Measurements from ENCODE around the gene MATN1.

MATN1 gene

GRCh38 chr1:30668546-30669327 lies 54.6 kb downstream of the MATN1 start:
- TF ChIP-seq, protein P1, sequence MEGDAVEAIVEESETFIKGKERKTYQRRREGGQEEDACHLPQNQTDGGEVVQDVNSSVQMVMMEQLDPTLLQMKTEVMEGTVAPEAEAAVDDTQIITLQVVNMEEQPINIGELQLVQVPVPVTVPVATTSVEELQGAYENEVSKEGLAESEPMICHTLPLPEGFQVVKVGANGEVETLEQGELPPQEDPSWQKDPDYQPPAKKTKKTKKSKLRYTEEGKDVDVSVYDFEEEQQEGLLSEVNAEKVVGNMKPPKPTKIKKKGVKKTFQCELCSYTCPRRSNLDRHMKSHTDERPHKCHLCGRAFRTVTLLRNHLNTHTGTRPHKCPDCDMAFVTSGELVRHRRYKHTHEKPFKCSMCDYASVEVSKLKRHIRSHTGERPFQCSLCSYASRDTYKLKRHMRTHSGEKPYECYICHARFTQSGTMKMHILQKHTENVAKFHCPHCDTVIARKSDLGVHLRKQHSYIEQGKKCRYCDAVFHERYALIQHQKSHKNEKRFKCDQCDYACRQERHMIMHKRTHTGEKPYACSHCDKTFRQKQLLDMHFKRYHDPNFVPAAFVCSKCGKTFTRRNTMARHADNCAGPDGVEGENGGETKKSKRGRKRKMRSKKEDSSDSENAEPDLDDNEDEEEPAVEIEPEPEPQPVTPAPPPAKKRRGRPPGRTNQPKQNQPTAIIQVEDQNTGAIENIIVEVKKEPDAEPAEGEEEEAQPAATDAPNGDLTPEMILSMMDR (conservative IDR thresholded peaks at IDR 0.05; ENCODE audit: low read depth, low read length), result no peak
- DNase-seq (ENCODE audit: low read depth), result no peak
- no peak overlapping the region for H3K4me3 ChIP-seq (ENCODE audit: low read length)

- DNase-seq (ENCODE audit: low read depth), result no peak
- no peak overlapping the region for H3K4me3 ChIP-seq (ENCODE audit: low read length)
- TF ChIP-seq, protein P1 (conservative IDR thresholded peaks at IDR 0.05; ENCODE audit: low read depth, low read length), result no peak
These were observed 55.4 kb downstream of the MATN1 start for GRCh38 chr1:30668024-30668423.

DNA sequence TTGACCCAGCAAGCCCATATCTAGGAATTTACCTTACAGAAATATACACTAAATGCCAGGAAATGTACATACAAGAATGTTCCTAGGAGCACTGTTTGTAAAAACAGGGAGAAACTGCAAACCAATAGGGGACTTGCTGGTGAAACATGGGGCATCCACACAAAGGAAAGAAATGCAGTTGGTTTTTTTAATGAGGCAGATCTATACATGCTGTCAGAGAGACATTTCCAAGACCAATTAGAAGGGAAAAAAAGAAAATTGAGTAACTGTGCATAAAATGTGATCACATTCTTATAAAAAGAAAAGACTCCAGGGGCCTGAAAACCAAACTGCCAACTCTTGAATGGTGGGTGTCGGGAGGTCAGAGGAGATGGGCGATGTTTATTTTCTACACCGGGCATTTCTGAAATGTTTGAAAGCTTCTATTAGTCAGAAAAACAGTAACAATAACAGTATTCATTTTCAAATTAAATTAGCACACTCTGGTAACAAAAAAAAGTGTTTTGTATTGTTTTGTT lies 56.6 kb downstream of the MATN1 start:
- no peak for DNase-seq (ENCODE audit: low read depth)
- no peak overlapping the region for H3K4me3 ChIP-seq (ENCODE audit: low read length)
- TF ChIP-seq, protein P1 (conservative IDR thresholded peaks at IDR 0.05; ENCODE audit: low read depth, low read length), result no peak

- TF ChIP-seq, protein P1 (conservative IDR thresholded peaks at IDR 0.05; ENCODE audit: low read depth, low read length), result no peak
- DNase-seq (ENCODE audit: low read depth), result no peak
- no peak overlapping the region for H3K4me3 ChIP-seq (ENCODE audit: low read length)
These were observed 58.0 kb downstream of the MATN1 start for GRCh38 chr1:30665216-30666010.

DNA sequence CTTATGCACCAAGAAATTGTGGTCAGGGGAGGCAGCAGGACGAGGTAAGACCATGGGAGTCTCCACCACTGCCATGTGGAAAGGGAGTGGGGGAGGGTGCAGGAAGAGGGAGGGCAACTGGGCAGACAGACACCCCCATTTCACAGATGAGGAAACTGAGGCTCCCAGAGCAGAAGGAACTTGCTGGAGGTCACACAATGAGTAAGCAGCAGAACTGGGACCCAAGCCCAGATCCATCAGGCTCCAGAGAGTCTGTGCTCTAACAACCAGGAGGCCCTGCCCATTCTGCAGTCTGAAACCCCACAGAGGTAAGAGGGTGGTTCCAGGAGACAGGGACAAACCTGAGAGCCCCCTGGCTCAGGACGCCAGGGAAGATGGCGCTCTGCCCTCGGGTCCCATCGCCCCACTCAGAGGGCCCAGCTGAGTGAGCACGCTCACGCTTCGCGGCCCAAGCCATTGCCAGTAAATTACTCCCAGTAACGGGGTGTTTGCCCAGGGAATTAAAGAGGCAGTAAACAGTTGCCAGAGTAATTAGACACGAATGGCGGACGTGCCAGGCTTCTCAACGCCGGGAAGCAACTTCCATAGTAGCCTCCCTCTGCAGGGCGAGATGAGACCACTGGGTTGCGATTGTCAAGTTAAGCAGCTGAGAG lies 59.2 kb downstream of the MATN1 start:
- TF ChIP-seq, protein P1 (conservative IDR thresholded peaks at IDR 0.05; ENCODE audit: low read depth, low read length), result no peak
- DNase-seq (ENCODE audit: low read depth), result no peak
- H3K4me3 ChIP-seq (ENCODE audit: low read length), result no peak overlapping the region

- H3K4me3 ChIP-seq (ENCODE audit: low read length), result no peak overlapping the region
- TF ChIP-seq, protein P1 (conservative IDR thresholded peaks at IDR 0.05; ENCODE audit: low read depth, low read length), result no peak
- no peak for DNase-seq (ENCODE audit: low read depth)
These were observed 59.7 kb downstream of the MATN1 start for GRCh38 chr1:30663596-30664091.
